Measurements from ENCODE around the gene CACNB4. TPM values are rescaled to one million over a fixed set of nuclear protein-coding genes. Genes with fewer than 3 reads are reported as not detected.

The CACNB4 gene
- total RNA-seq, 4 donors from 2014 or later = 0.20 to 1.6 (median 0.90) TPM

DNA sequence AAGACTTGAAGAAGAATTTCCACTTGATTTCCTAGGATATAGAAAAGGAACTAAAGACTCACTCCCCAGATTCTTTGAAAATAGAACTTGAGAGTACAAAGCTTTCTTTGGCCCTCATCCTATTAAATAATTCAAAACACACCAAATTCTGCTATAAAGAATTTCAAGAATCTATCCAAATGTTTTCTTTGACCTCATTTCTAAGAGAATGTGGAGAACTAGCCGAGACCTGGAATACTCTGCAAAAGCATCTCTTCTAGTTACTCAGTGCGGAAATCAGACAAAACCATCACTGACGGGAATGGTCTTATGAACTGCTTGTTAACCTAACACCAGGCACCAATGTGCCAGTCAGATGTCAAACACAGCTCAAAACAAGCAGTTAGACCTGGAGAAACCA is 226.4 kb downstream of the CACNB4 start:
- no peaks in the 10 kb centered on the region for H3K9me3 ChIP-seq
- no peak for DNase-seq
- no peak overlapping the region for H3K4me3 ChIP-seq
- H3K36me3 ChIP-seq = no peaks in the 10 kb centered on the region
- 67 to 94% methylated on average over 3 of the region's 3 CpGs for WGBS, 2 donors (ENCODE audit: low coverage in 1 of 2)
- TF ChIP-seq POLR2AphosphoS5 (IDR thresholded peaks at IDR 0.05) = no peak
- TF ChIP-seq, protein P1, sequence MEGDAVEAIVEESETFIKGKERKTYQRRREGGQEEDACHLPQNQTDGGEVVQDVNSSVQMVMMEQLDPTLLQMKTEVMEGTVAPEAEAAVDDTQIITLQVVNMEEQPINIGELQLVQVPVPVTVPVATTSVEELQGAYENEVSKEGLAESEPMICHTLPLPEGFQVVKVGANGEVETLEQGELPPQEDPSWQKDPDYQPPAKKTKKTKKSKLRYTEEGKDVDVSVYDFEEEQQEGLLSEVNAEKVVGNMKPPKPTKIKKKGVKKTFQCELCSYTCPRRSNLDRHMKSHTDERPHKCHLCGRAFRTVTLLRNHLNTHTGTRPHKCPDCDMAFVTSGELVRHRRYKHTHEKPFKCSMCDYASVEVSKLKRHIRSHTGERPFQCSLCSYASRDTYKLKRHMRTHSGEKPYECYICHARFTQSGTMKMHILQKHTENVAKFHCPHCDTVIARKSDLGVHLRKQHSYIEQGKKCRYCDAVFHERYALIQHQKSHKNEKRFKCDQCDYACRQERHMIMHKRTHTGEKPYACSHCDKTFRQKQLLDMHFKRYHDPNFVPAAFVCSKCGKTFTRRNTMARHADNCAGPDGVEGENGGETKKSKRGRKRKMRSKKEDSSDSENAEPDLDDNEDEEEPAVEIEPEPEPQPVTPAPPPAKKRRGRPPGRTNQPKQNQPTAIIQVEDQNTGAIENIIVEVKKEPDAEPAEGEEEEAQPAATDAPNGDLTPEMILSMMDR (IDR thresholded peaks at IDR 0.05) = no peak
- no peak for TF ChIP-seq EP300 (IDR thresholded peaks at IDR 0.05; ENCODE audit: low read depth)
- no peak for TF ChIP-seq POLR2A (IDR thresholded peaks at IDR 0.05)
- in situ Hi-C loops (cut with MboI; ENCODE audit: low pct_ligation_motif_present in 1 of 4, low pct_unique_long_range_greater_than_20kb in 1 of 4, low sequenced_read_pairs in 3 of 4) (no loop called here), intact Hi-C loops (cut with DNase I; ENCODE audit: low total_unique reads) (no loop called here)
- no peak overlapping the region for H3K27ac ChIP-seq
- H3K4me1 ChIP-seq = no peaks in the 10 kb centered on the region
- H3K27me3 ChIP-seq = peaks cover 3% of the 10 kb centered on the region

DNA sequence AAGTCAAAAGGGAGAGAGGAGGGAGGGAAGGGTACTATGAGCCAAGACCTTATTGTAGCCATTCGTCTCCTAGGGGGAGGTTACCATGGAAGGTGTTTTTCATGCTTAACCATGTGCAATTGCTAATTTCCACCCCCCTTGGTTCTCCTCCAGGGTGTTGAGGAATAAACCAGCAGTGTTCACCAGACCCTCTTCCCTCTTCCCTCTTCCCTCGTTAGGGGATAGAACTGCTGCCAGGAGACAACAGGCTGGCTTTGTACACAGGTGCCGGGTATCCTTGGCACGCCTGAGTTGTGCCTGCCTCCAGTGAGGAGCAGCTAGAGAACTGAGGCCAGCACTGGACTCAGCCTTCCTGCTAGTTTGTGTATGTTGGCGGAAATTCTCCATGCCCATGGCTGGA is 229.6 kb downstream of the CACNB4 start:
- H3K27ac ChIP-seq = no peak overlapping the region
- WGBS, 2 donors (ENCODE audit: low coverage in 1 of 2) = 76 to 83% methylated on average over 4 to 5 of the region's 5 CpGs
- no peaks in the 10 kb centered on the region for H3K4me1 ChIP-seq
- peaks cover 10% of the 10 kb centered on the region for H3K27me3 ChIP-seq
- H3K9me3 ChIP-seq = no peaks in the 10 kb centered on the region
- H3K4me3 ChIP-seq = no peak overlapping the region
- in situ Hi-C loops (cut with MboI; ENCODE audit: low pct_ligation_motif_present in 1 of 4, low pct_unique_long_range_greater_than_20kb in 1 of 4, low sequenced_read_pairs in 3 of 4) (no loop called here), intact Hi-C loops (cut with DNase I; ENCODE audit: low total_unique reads) (no loop called here)
- H3K36me3 ChIP-seq = no peaks in the 10 kb centered on the region
- no peak for DNase-seq
- TF ChIP-seq EP300 (IDR thresholded peaks at IDR 0.05; ENCODE audit: low read depth) = no peak
- TF ChIP-seq, protein P1 (IDR thresholded peaks at IDR 0.05) = no peak
- no peak for TF ChIP-seq POLR2AphosphoS5 (IDR thresholded peaks at IDR 0.05)
- no peak for TF ChIP-seq POLR2A (IDR thresholded peaks at IDR 0.05)

DNA sequence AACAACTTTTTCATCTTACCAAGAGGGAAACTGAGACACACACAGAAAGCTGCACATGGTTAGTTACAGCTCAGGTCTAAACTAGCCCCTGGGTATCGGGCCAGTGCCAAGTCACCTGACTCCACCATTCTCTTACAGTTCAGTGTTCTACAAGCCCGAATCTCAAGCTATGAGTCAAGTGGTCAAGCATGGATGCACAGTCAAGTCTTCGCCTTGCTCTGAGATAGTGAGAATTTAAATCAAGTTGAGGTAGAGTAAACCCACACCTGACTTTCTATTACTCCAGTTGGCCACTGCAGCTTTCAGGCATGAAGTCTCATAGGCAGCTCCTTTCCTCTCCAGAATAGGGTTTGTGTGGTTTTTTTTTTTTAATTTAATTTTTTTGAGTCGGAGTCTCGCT is 236.1 kb downstream of the CACNB4 start:
- 83% methylated on average over 5 of the region's 5 CpGs; no CpG with 5 or more reads in 1 of the 2 donors for WGBS, 2 donors (ENCODE audit: low coverage in 1 of 2)
- TF ChIP-seq POLR2AphosphoS5 (IDR thresholded peaks at IDR 0.05) = no peak
- TF ChIP-seq EP300 (IDR thresholded peaks at IDR 0.05; ENCODE audit: low read depth) = no peak
- TF ChIP-seq POLR2A (IDR thresholded peaks at IDR 0.05) = no peak
- TF ChIP-seq, protein P1 (IDR thresholded peaks at IDR 0.05) = no peak
- intact Hi-C loops (cut with DNase I; ENCODE audit: low total_unique reads) = no loop called here
- H3K4me3 ChIP-seq = no peak overlapping the region
- peaks cover 7% of the 10 kb centered on the region for H3K27me3 ChIP-seq
- H3K27ac ChIP-seq = no peak overlapping the region
- in situ Hi-C loops (cut with MboI; ENCODE audit: low pct_ligation_motif_present in 1 of 4, low pct_unique_long_range_greater_than_20kb in 1 of 4, low sequenced_read_pairs in 3 of 4) = no loop called here
- H3K36me3 ChIP-seq = no peaks in the 10 kb centered on the region
- H3K9me3 ChIP-seq = no peaks in the 10 kb centered on the region
- H3K4me1 ChIP-seq = no peaks in the 10 kb centered on the region
- no peak for DNase-seq

DNA sequence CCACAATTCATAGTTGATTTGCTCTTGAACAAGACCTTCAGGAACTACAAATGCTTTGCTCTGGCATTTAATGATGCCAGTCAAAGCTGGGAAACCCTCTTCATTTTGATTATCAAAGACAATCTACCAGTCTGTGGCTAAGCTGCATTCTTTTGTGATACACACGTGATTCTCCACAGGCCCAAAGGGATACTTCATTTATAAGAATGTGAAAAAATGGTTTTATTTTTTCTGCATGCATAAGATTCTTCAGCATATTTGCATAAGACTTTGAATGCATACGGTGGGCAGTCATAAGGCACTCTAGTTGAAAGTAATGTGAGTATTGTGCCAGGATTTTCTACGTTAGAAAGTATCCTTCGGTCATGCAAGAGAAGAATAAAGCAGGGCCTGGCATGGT is 237.7 kb downstream of the CACNB4 start:
- no peaks in the 10 kb centered on the region for H3K27me3 ChIP-seq
- in situ Hi-C loops (cut with MboI; ENCODE audit: low pct_ligation_motif_present in 1 of 4, low pct_unique_long_range_greater_than_20kb in 1 of 4, low sequenced_read_pairs in 3 of 4) = no loop called here

More for the DNA sequence above, 237.7 kb downstream of the CACNB4 start:
- TF ChIP-seq POLR2AphosphoS5 (IDR thresholded peaks at IDR 0.05) = no peak
- no peak for TF ChIP-seq POLR2A (IDR thresholded peaks at IDR 0.05)
- TF ChIP-seq EP300 (IDR thresholded peaks at IDR 0.05; ENCODE audit: low read depth) = no peak
- TF ChIP-seq, protein P1 (IDR thresholded peaks at IDR 0.05) = no peak
- H3K4me1 ChIP-seq = no peaks in the 10 kb centered on the region
- DNase-seq = no peak
- no peaks in the 10 kb centered on the region for H3K9me3 ChIP-seq
- intact Hi-C loops (cut with DNase I; ENCODE audit: low total_unique reads) = no loop called here
- H3K36me3 ChIP-seq = no peaks in the 10 kb centered on the region
- H3K27ac ChIP-seq = no peak overlapping the region
- WGBS, 2 donors (ENCODE audit: low coverage in 1 of 2) = 67% methylated on average over 3 to 4 of the region's 4 CpGs
- no peak overlapping the region for H3K4me3 ChIP-seq
